GM12873 (cell line): ENCODE results near the gene CASTOR1.

Experiments used
- CTCF ChIP-seq: IDR thresholded peaks from 2 replicates; pipeline ENCODE4 v1.5.1; 2012; ENCODE audit warnings: low read depth, mild to moderate bottlenecking, moderate library complexity, low read length, control low read depth; ENCODE audit not compliant: insufficient read depth; ENCODE audit errors: missing control alignments

CASTOR1 gene

GRCh38 chr22:30290342-30291057, 1.2 kb upstream of the CASTOR1 start:
- no peak for TF ChIP-seq CTCF

- no peak for TF ChIP-seq CTCF
These were observed 642 bp upstream of the CASTOR1 start for GRCh38 chr22:30289980-30290313.

- no peak for TF ChIP-seq CTCF
These were observed 725 bp downstream of the CASTOR1 start for GRCh38 chr22:30288419-30289140.

- TF ChIP-seq CTCF = peak; percentile 88
These were observed 1.5 kb downstream of the CASTOR1 start for GRCh38 chr22:30287648-30288418.

- peak; percentile 89 for TF ChIP-seq CTCF
These were observed 2.3 kb downstream of the CASTOR1 start for GRCh38 chr22:30286813-30287647.

GRCh38 chr22:30286331-30286730, 3.0 kb downstream of the CASTOR1 start:
- TF ChIP-seq CTCF = no peak
